Measurements from ENCODE around the gene SYTL2.
"Not testable (repeated sequence)": the region's sequence is repeated elsewhere in the genome, so short reads cannot be mapped to it uniquely, and the experiment has no call there.

Gene SYTL2

DNA sequence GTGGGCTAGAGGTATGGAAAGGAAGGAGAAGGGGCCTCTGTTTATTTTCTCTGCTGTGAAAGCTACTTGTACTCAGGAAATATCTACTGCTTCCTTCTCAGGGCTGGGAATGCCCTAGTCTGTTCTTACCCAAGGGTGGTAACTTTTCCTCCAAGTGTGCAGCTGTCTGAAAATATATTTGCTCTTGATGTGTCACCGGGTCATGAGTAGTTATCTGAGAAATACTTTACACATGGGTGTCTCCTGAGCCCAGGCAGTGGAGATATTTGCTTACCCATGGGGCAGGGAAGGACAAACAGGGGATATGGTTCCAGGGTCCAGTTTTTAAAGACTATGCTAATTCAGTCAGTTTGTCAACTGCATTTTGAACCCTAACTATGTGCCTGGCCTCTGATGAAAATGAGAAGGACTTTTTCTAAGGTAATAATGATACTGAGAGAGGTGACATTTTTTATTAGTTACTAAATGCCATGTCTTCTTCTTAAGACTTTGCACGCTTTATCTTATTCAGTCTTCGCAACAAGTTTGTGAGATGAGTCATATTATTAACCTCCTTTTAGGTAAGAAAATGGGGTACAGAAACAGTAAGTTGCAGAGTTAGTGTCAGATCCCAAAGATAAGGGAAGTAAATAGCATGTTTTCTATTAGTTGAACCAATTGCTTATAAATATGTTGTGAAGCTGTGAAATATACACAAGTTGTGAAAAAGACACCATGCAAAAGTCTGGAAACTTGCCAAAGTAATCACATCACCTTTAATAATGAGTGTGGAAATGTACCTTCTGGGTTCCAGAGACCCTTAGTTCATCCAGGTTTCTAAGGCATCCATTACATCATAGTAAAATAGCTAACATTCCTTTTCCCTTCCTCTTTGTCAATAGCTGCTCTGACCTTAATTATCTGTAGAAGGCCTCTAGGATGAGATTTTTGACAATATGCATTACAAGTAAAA is 22.9 kb downstream of the SYTL2 start:
- no peak for DNase-seq

DNA sequence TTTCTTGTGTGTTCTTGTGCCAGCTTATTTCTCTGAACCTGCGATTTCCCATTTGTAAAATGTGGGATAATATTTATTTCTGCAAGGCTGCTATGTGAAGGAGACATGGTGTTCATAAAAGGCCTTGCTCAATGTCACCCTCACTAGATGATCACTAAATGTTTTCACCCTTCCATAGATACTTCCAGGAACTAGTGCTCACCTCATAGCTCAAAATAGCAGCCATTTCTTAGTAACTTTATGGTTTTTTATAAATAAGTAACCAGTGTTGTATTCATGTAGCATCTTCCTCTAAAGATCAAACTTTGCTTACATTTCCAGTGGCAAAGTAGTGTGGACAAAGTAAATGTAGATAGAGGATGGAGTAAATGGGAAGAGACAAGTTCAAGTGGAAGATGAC is 23.8 kb downstream of the SYTL2 start:
- no peak for DNase-seq

- DNase-seq = no peak
Observed at GRCh38 chr11:85784480-85785265, 26.3 kb downstream of the SYTL2 start.

DNA sequence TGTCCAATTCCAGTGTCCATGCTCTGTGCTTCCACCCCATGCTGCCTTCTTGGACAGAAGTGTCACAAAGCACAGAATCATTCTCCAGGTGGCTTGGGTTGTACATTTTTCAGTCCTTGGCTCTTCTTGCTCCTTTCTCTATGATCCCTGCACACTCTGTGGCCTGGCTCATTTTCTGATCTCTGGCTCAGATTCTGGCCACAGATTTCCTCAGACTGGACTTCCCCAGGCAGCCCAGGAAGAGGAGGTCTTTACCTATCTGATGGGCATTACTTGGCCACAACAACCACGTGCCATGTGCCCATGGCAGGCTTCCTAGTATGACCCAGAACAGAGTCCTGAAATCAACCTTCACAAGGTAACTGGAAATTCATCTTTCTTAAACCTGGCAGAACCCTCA is 27.2 kb downstream of the SYTL2 start:
- DNase-seq = no peak

- DNase-seq = not testable (repeated sequence)
Observed at GRCh38 chr11:85780780-85781517, 30.0 kb downstream of the SYTL2 start.

DNA sequence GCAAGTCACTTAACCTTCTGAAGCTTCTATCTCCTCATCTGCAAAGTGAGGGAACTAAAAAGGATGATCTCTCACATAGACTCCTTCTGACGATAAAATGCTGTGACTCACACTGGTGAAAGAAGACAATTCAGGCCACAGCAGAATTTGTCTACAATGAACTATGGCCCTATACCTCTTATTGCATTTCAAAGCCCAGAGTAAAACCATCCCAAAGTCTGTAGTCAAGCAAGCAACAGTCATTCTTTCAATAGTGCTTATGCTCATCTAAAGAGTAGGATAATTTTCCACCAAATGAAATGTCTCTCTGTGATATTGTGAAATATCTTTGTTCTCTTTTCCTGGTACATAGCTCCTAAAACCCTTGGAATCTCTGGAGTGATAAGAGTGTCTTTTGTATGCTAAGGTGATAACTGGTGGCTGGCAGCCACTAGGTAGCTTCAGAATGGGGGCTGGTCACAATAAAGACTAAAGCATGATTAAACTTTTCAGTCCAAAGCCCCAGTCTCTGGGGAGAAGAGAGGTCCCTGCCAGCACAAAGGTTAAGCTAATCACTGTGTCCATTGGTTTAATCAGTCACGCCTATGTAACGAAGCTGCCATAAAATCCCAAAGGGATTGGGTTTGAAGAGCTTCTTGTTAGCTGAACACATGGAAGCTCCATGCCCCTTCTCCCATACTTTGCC is 30.8 kb downstream of the SYTL2 start:
- no peak for DNase-seq

- not testable (repeated sequence) for DNase-seq
Observed at GRCh38 chr11:85777603-85777972, 33.4 kb downstream of the SYTL2 start.

- DNase-seq = no peak
Observed at GRCh38 chr11:85776951-85777602, 33.9 kb downstream of the SYTL2 start.

DNA sequence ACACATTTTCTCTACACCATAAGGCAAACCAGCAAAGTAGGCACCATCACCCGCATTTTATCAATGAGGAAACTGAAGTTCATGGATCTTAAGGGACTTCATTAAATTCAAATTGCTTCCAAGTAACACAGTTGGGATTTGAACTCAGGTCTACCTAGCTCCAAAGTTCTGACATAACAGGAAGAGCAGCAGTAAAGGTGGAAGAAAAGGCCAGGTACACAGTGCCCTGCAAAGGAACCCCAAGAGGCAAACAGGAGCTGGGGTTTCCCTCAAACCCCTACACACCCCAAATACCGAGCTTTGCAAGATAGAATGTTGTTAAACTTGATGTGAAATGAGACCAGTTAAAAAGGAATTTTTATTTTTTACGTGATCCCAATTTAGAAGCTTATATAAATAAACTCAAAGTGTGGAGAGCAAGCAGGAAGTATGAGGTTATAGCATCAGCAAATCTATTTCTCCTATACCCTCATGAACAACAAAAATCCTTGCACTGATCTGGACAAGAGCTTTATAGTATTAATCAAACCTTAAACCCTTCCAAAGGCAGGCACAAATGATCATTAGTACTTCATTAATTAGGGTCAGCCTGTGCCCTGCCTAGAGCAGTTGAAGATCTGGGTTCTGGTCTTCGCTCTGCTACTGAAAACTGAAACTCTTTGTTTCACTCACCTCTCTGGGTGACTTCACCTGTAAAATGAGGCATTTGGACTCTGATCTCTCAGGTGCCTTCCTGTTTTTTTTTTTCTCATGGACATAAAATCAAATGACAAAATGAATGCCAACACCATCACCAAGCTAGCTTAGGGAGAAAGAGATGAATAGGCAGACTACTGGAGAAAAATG is 36.5 kb downstream of the SYTL2 start:
- DNase-seq = no peak

DNA sequence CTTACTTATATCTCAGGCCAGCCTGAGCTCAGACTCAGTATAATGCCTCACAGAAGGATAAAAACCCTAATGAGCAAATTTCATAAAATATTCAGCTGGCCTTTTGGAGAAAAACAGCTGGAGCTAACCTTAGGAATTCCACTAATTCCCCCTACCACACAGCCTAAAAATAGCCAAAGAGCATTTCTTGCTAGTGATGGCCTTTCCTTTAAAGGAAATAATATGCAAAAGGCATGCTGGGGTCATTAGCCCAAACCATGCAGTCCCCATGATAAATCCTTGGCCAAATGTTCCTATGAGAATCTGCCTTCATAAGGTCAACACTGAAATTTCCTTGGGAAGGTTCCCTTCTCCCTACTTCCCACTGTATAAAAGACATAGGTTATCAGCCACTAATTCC is 38.2 kb downstream of the SYTL2 start:
- DNase-seq = no peak

- DNase-seq = no peak
Observed at GRCh38 chr11:85771568-85771967, 39.4 kb downstream of the SYTL2 start.

DNA sequence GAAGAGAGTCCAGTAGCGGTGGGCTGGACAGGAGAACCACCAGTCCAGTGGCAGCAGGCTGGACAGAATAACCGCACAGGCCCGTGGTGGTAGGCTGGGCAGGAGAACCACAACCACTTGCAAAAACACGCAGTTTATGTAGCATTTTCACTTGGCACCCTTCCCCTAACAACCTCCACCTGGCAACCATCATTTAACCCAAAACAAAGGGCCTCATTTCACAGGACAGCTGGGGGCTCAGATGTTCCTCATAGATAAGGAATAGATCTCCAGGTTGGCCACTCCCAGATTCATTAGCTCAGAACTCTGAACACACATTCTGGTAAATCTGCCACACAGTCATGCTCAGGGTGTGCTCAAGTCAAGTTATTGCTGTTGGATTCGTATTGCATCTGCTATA is 41.2 kb downstream of the SYTL2 start:
- DNase-seq = no peak

GRCh38 chr11:85768473-85769146 is 42.3 kb downstream of the SYTL2 start:
- DNase-seq = no peak

DNA sequence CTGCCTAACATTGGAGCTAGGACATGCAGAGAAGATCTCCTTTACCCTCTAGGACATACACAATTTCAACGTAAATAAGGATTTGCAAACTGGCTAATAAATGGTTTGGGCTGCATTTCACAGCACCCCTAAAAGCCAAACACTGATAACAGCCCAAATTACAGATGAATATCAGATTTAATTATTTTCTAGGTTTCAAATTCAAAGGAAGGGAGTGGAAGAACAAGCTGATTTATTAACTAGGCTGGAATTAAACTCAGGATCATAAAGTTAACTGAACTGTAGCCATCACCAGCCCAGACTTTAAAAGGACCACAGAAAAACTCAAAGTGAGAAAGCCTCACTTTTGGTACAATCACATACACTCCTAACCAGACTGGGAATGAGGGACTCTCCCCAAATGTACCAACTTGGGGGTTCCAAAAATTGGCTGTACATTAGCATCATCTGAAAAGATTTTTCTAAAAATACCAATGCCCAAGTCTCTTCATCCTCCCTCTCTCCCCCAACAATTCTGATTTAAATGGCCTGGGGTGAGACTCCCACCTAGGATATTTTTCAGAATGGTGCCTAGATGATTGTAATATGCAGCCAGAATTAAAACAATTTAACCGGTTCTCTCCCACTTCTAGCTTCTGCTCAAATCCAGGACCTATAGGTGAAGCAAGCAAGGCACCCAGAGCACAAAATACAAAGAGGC is 43.5 kb downstream of the SYTL2 start:
- DNase-seq = no peak

DNA sequence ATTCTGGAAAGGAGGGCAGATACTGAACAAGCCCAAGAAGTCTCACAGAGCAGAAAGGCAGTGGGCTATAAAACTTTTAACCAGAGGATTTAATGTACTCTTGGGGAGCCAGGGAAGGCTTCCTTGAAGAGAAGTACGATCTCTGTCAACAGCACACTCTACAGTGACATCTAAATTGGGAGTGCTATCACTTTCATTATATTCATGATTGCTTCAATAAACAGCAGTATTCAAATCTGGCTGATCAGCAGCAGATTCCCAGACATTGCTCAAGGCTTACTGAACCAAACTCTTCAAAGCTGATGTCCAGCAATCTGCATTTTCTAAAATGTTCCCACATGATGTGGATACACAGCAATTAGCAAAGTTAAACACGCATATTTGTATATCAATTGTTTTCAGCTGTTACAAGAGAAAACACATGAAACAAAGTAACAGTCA is 44.2 kb downstream of the SYTL2 start:
- no peak for DNase-seq

- no peak for DNase-seq
Observed at GRCh38 chr11:85764796-85765195, 46.1 kb downstream of the SYTL2 start.

- DNase-seq = no peak
Observed at GRCh38 chr11:85762226-85762625, 48.7 kb downstream of the SYTL2 start.

- DNase-seq = no peak
Observed at GRCh38 chr11:85759915-85760314, 51.0 kb downstream of the SYTL2 start.

DNA sequence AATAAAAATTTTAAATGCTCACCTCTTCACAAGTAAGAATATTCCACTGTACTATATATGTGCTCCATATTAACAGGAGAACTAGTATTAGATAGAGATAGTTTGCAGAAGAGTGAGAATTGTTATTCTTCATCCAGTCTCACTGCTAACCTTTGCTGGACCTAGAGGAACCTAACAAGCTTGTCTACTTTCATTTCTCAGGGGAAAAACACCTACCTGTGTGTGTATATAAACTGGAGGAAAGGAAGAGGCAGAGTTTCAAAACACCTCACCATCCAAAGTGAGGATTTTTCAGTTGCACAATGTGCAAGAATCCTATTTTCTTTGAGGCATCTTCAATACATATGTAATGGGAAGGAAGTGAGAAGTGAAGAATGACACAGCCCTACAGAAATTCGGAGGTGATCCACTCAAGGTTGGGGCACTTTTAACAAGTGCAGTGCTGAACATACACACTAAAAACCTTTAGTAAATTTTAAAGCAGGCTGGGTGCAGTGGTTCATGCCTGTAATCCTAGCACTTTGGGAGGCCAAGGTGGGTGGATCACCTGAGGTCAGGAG is 52.4 kb downstream of the SYTL2 start:
- no peak for DNase-seq

DNA sequence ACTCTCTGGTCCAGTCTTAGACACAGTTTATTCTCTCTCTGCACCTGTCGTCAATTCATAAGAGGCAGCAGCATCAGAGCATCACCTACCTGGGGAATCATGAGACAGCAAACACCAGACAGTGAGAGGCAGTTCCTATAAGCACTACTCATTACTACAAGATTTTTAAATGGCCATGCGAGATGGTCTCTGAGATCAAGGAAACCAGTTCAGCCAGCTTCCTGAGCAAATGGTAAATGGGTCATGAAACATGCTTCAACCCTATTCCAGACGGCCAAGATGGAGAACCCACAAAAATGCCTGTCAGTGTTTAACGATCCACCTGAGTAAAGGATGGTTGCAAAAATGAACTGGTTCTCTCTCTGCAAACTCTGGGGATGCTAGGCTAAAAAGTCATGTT is 52.9 kb downstream of the SYTL2 start:
- no peak for DNase-seq
